ENCODE measurements around the gene BMP2K. TPM values are rescaled to one million over a fixed set of nuclear protein-coding genes. Genes with fewer than 3 reads are reported as not detected.

Gene BMP2K
- total RNA-seq, 1 donor from 2014 or later: 33.3 TPM

GRCh38 chr4:78776729-78777575 lies 802 bp downstream of the BMP2K start:
- peak overlapping the region; percentile 35 for H2AFZ ChIP-seq (ENCODE audit: low read depth, low read length)
- no peaks in the 10 kb centered on the region for H3K4me1 Mint-ChIP-seq (ENCODE audit: low read depth, unreplicated experiment)
- peaks cover 54% of the 10 kb centered on the region for H3K79me2 ChIP-seq (ENCODE audit: insufficient read depth, low read length)
- no peak overlapping the region for H3K4me3 Mint-ChIP-seq (ENCODE audit: unreplicated experiment)
- H3K27me3 ChIP-seq (ENCODE audit: insufficient read depth, low read length): no peaks in the 10 kb centered on the region
- H3K36me3 Mint-ChIP-seq (ENCODE audit: low read depth, unreplicated experiment): no peaks in the 10 kb centered on the region
- H3K9ac ChIP-seq (ENCODE audit: low read length): peak overlapping the region; percentile 99
- H3K4me1 ChIP-seq (ENCODE audit: insufficient read depth, low read length): peaks cover 13% of the 10 kb centered on the region
- no peaks in the 10 kb centered on the region for H3K27me3 Mint-ChIP-seq (ENCODE audit: low read depth, unreplicated experiment)
- H3K4me2 ChIP-seq (ENCODE audit: low read length): peak overlapping the region; percentile 90
- H4K20me1 ChIP-seq (ENCODE audit: insufficient read depth, low read length): peaks cover 33% of the 10 kb centered on the region
- peak; percentile 55 for FAIRE-seq
- H3K9me3 Mint-ChIP-seq (ENCODE audit: unreplicated experiment): no peaks in the 10 kb centered on the region
- peak overlapping the region; percentile 80 for H3K4me3 ChIP-seq (ENCODE audit: insufficient read depth, low read depth, low read length)
- H3K36me3 ChIP-seq (ENCODE audit: insufficient read depth, low read length): no peaks in the 10 kb centered on the region
- peak overlapping the region; percentile 91 for H3K27ac Mint-ChIP-seq (ENCODE audit: unreplicated experiment)
- no peaks in the 10 kb centered on the region for H3K9me3 ChIP-seq (ENCODE audit: insufficient read depth, low read depth, low read length)
- TF ChIP-seq CTCF (IDR thresholded peaks at IDR 0.05; ENCODE audit: insufficient read depth, low read depth, low read length) (no peak), EZH2 (IDR thresholded peaks at IDR 0.05; ENCODE audit: insufficient read depth, low read length) (no peak)
- DNase-seq (ENCODE audit: low read depth): peak; percentile 58
- H3K27ac ChIP-seq (ENCODE audit: low read depth, low read length): peak overlapping the region; percentile 70

- Histone ChIP-seq H3K27me3 (ENCODE audit: insufficient read depth, low read length) (no peaks in the 10 kb centered on the region), H3K27ac (ENCODE audit: low read depth, low read length) (no peak overlapping the region), H3K79me2 (ENCODE audit: insufficient read depth, low read length) (peaks cover 60% of the 10 kb centered on the region), H3K4me3 (ENCODE audit: insufficient read depth, low read depth, low read length) (peak overlapping the region; percentile 80), H4K20me1 (ENCODE audit: insufficient read depth, low read length) (peaks cover 39% of the 10 kb centered on the region), H3K4me2 (ENCODE audit: low read length) (peak overlapping the region; percentile 90), H3K9me3 (ENCODE audit: insufficient read depth, low read depth, low read length) (no peaks in the 10 kb centered on the region), H2AFZ (ENCODE audit: low read depth, low read length) (no peak overlapping the region), H3K4me1 (ENCODE audit: insufficient read depth, low read length) (peaks cover 13% of the 10 kb centered on the region), H3K9ac (ENCODE audit: low read length) (peak overlapping the region; percentile 99), H3K36me3 (ENCODE audit: insufficient read depth, low read length) (no peaks in the 10 kb centered on the region)
- Mint-ChIP-seq H3K4me3 (ENCODE audit: unreplicated experiment) (no peak overlapping the region), H3K27ac (ENCODE audit: unreplicated experiment) (no peak overlapping the region), H3K36me3 (ENCODE audit: low read depth, unreplicated experiment) (no peaks in the 10 kb centered on the region), H3K4me1 (ENCODE audit: low read depth, unreplicated experiment) (no peaks in the 10 kb centered on the region), H3K9me3 (ENCODE audit: unreplicated experiment) (no peaks in the 10 kb centered on the region), H3K27me3 (ENCODE audit: low read depth, unreplicated experiment) (no peaks in the 10 kb centered on the region)
- no peak for DNase-seq (ENCODE audit: low read depth)
- TF ChIP-seq EZH2 (IDR thresholded peaks at IDR 0.05; ENCODE audit: insufficient read depth, low read length): no peak
- TF ChIP-seq CTCF (IDR thresholded peaks at IDR 0.05; ENCODE audit: insufficient read depth, low read depth, low read length): no peak
- no peak for FAIRE-seq
These were observed 1.4 kb downstream of the BMP2K start for GRCh38 chr4:78777576-78777940.

- Histone ChIP-seq H3K9ac (ENCODE audit: low read length) (no peak overlapping the region), H3K4me2 (ENCODE audit: low read length) (peak overlapping the region; percentile 90), H3K4me1 (ENCODE audit: insufficient read depth, low read length) (peaks cover 13% of the 10 kb centered on the region), H4K20me1 (ENCODE audit: insufficient read depth, low read length) (peaks cover 41% of the 10 kb centered on the region), H3K4me3 (ENCODE audit: insufficient read depth, low read depth, low read length) (peak overlapping the region; percentile 80), H3K9me3 (ENCODE audit: insufficient read depth, low read depth, low read length) (no peaks in the 10 kb centered on the region), H3K79me2 (ENCODE audit: insufficient read depth, low read length) (peaks cover 70% of the 10 kb centered on the region), H3K27me3 (ENCODE audit: insufficient read depth, low read length) (no peaks in the 10 kb centered on the region), H3K36me3 (ENCODE audit: insufficient read depth, low read length) (no peaks in the 10 kb centered on the region), H3K27ac (ENCODE audit: low read depth, low read length) (no peak overlapping the region), H2AFZ (ENCODE audit: low read depth, low read length) (no peak overlapping the region)
- Mint-ChIP-seq H3K36me3 (ENCODE audit: low read depth, unreplicated experiment) (no peaks in the 10 kb centered on the region), H3K4me3 (ENCODE audit: unreplicated experiment) (no peak overlapping the region), H3K27ac (ENCODE audit: unreplicated experiment) (no peak overlapping the region), H3K27me3 (ENCODE audit: low read depth, unreplicated experiment) (no peaks in the 10 kb centered on the region), H3K4me1 (ENCODE audit: low read depth, unreplicated experiment) (no peaks in the 10 kb centered on the region), H3K9me3 (ENCODE audit: unreplicated experiment) (no peaks in the 10 kb centered on the region)
- DNase-seq (ENCODE audit: low read depth) (no peak), FAIRE-seq (no peak)
- TF ChIP-seq EZH2 (IDR thresholded peaks at IDR 0.05; ENCODE audit: insufficient read depth, low read length): no peak
- TF ChIP-seq CTCF (IDR thresholded peaks at IDR 0.05; ENCODE audit: insufficient read depth, low read depth, low read length): no peak
These were observed 2.4 kb downstream of the BMP2K start for GRCh38 chr4:78778530-78778929.
